ENCODE data around the gene MTREX.

The MTREX gene

GRCh38 chr5:55427157-55427556 is 119.4 kb downstream of the MTREX start:
- Histone ChIP-seq H3K4me3 (ENCODE audit: low read depth, low read length) (no peak overlapping the region), H3K79me2 (ENCODE audit: control insufficient read depth, insufficient read depth, low read length, unreplicated experiment) (peaks cover 9% of the 10 kb centered on the region), H2AFZ (ENCODE audit: low read length, unreplicated experiment) (no peak overlapping the region), H3K27ac (ENCODE audit: low read depth, low read length) (no peak overlapping the region), H3K36me3 (ENCODE audit: insufficient read depth, low read length) (peaks cover 72% of the 10 kb centered on the region), H3K27me3 (ENCODE audit: insufficient read depth, low read length) (no peaks in the 10 kb centered on the region), H3K4me1 (ENCODE audit: control insufficient read depth, insufficient read depth, low read length, unreplicated experiment) (no peaks in the 10 kb centered on the region)

- no peaks in the 10 kb centered on the region for H3K27me3 ChIP-seq (ENCODE audit: insufficient read depth, low read length)
- H2AFZ ChIP-seq (ENCODE audit: low read length, unreplicated experiment) = no peak overlapping the region
- H3K4me3 ChIP-seq (ENCODE audit: low read depth, low read length) = no peak overlapping the region
- peaks cover 65% of the 10 kb centered on the region for H3K36me3 ChIP-seq (ENCODE audit: insufficient read depth, low read length)
- H3K79me2 ChIP-seq (ENCODE audit: control insufficient read depth, insufficient read depth, low read length, unreplicated experiment) = peaks cover 9% of the 10 kb centered on the region
- no peak overlapping the region for H3K27ac ChIP-seq (ENCODE audit: low read depth, low read length)
- H3K4me1 ChIP-seq (ENCODE audit: control insufficient read depth, insufficient read depth, low read length, unreplicated experiment) = no peaks in the 10 kb centered on the region
Measured at GRCh38 chr5:55429221-55429612, 121.4 kb downstream of the MTREX start.

DNA sequence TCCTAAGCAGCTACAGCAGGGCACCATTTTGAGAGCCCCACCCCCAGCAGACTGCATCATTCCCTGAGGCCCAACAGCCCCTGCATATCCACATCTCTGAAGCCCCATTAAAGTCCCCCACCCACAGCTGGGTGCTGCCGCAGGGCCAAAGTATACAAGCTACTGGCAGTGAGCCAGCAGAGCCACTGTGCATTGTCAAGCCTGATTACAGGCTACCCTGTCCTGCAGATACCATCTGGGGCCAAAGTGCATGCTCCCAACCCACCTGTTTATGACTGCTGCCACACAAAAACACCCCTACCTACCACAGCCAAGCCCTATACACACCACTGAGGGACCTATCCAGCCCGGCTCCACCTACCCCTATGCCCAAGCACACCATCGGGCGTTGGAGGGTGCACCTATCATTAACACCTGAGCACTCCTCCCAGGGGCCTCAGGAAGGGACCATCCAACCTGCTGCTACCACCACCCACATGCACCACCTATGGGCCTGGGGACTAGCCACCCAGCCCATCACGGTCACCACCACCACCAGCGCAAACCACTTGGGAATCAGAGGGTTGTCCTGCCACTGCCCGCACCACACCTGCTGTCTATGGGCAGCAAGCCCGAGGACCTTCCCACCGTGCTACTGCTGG is 121.9 kb downstream of the MTREX start:
- peaks cover 66% of the 10 kb centered on the region for H3K36me3 ChIP-seq (ENCODE audit: insufficient read depth, low read length)
- H2AFZ ChIP-seq (ENCODE audit: low read length, unreplicated experiment) = no peak overlapping the region
- peaks cover 9% of the 10 kb centered on the region for H3K79me2 ChIP-seq (ENCODE audit: control insufficient read depth, insufficient read depth, low read length, unreplicated experiment)
- no peaks in the 10 kb centered on the region for H3K27me3 ChIP-seq (ENCODE audit: insufficient read depth, low read length)
- H3K4me3 ChIP-seq (ENCODE audit: low read depth, low read length) = no peak overlapping the region
- no peak overlapping the region for H3K27ac ChIP-seq (ENCODE audit: low read depth, low read length)
- no peaks in the 10 kb centered on the region for H3K4me1 ChIP-seq (ENCODE audit: control insufficient read depth, insufficient read depth, low read length, unreplicated experiment)

- peaks cover 9% of the 10 kb centered on the region for H3K79me2 ChIP-seq (ENCODE audit: control insufficient read depth, insufficient read depth, low read length, unreplicated experiment)
- no peak overlapping the region for H3K27ac ChIP-seq (ENCODE audit: low read depth, low read length)
- no peak overlapping the region for H3K4me3 ChIP-seq (ENCODE audit: low read depth, low read length)
- no peaks in the 10 kb centered on the region for H3K27me3 ChIP-seq (ENCODE audit: insufficient read depth, low read length)
- no peak overlapping the region for H2AFZ ChIP-seq (ENCODE audit: low read length, unreplicated experiment)
- H3K4me1 ChIP-seq (ENCODE audit: control insufficient read depth, insufficient read depth, low read length, unreplicated experiment) = peaks cover 10% of the 10 kb centered on the region
- H3K36me3 ChIP-seq (ENCODE audit: insufficient read depth, low read length) = peaks cover 65% of the 10 kb centered on the region
Measured at GRCh38 chr5:55432549-55432948, 124.8 kb downstream of the MTREX start.

DNA sequence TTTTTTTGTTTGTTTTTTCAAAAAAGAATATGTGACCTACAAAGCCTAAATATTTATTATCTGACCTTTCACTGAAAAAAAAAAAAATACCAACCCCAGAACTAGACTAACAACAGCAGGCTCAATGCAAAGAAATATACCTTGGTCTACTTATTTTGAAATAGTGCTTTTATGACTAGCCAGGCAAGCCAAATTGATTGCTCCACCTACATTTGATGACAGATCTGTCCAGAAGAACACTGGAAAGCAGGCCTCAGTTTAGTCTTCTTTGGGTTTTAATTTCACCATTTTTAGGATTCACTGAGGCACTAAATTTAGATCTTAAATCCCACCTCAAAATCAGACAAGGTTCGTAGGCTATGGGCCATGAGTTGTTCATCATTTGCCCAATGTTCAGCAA is 129.7 kb downstream of the MTREX start:
- H3K27me3 ChIP-seq (ENCODE audit: insufficient read depth, low read length) = no peaks in the 10 kb centered on the region
- H3K36me3 ChIP-seq (ENCODE audit: insufficient read depth, low read length) = peaks cover 23% of the 10 kb centered on the region
- peak overlapping the region; percentile 88 for H3K27ac ChIP-seq (ENCODE audit: low read depth, low read length)
- no peaks in the 10 kb centered on the region for H3K79me2 ChIP-seq (ENCODE audit: control insufficient read depth, insufficient read depth, low read length, unreplicated experiment)
- no peak overlapping the region for H2AFZ ChIP-seq (ENCODE audit: low read length, unreplicated experiment)
- peak overlapping the region; percentile 54 for H3K4me3 ChIP-seq (ENCODE audit: low read depth, low read length)
- peaks cover 42% of the 10 kb centered on the region for H3K4me1 ChIP-seq (ENCODE audit: control insufficient read depth, insufficient read depth, low read length, unreplicated experiment)

GRCh38 chr5:55437859-55438206 is 130.0 kb downstream of the MTREX start:
- Histone ChIP-seq H2AFZ (ENCODE audit: low read length, unreplicated experiment) (no peak overlapping the region), H3K4me1 (ENCODE audit: control insufficient read depth, insufficient read depth, low read length, unreplicated experiment) (peaks cover 42% of the 10 kb centered on the region), H3K36me3 (ENCODE audit: insufficient read depth, low read length) (peaks cover 20% of the 10 kb centered on the region), H3K4me3 (ENCODE audit: low read depth, low read length) (peak overlapping the region; percentile 54), H3K27ac (ENCODE audit: low read depth, low read length) (peak overlapping the region; percentile 88), H3K79me2 (ENCODE audit: control insufficient read depth, insufficient read depth, low read length, unreplicated experiment) (no peaks in the 10 kb centered on the region), H3K27me3 (ENCODE audit: insufficient read depth, low read length) (no peaks in the 10 kb centered on the region)

- Histone ChIP-seq H3K27ac (ENCODE audit: low read depth, low read length) (peak overlapping the region; percentile 88), H3K79me2 (ENCODE audit: control insufficient read depth, insufficient read depth, low read length, unreplicated experiment) (no peaks in the 10 kb centered on the region), H3K4me3 (ENCODE audit: low read depth, low read length) (0 out of 2 replicates have a peak overlapping the region, but pooled peaks have one; percentile 14), H3K27me3 (ENCODE audit: insufficient read depth, low read length) (no peaks in the 10 kb centered on the region), H2AFZ (ENCODE audit: low read length, unreplicated experiment) (no peak overlapping the region), H3K36me3 (ENCODE audit: insufficient read depth, low read length) (peaks cover 18% of the 10 kb centered on the region; the same call in 1 of the 2 replicates), H3K4me1 (ENCODE audit: control insufficient read depth, insufficient read depth, low read length, unreplicated experiment) (peaks cover 42% of the 10 kb centered on the region)
Measured at GRCh38 chr5:55438998-55439397, 131.2 kb downstream of the MTREX start.

- Histone ChIP-seq H3K27ac (ENCODE audit: low read depth, low read length) (peak overlapping the region; percentile 88), H2AFZ (ENCODE audit: low read length, unreplicated experiment) (no peak overlapping the region), H3K4me1 (ENCODE audit: control insufficient read depth, insufficient read depth, low read length, unreplicated experiment) (peaks cover 42% of the 10 kb centered on the region), H3K27me3 (ENCODE audit: insufficient read depth, low read length) (no peaks in the 10 kb centered on the region), H3K4me3 (ENCODE audit: low read depth, low read length) (no peak overlapping the region), H3K79me2 (ENCODE audit: control insufficient read depth, insufficient read depth, low read length, unreplicated experiment) (no peaks in the 10 kb centered on the region), H3K36me3 (ENCODE audit: insufficient read depth, low read length) (peaks cover 7% of the 10 kb centered on the region; the same call in 1 of the 2 replicates)
Measured at GRCh38 chr5:55440188-55440646, 132.4 kb downstream of the MTREX start.

- peaks cover 42% of the 10 kb centered on the region for H3K4me1 ChIP-seq (ENCODE audit: control insufficient read depth, insufficient read depth, low read length, unreplicated experiment)
- no peak overlapping the region for H2AFZ ChIP-seq (ENCODE audit: low read length, unreplicated experiment)
- no peak overlapping the region for H3K4me3 ChIP-seq (ENCODE audit: low read depth, low read length)
- no peaks in the 10 kb centered on the region for H3K79me2 ChIP-seq (ENCODE audit: control insufficient read depth, insufficient read depth, low read length, unreplicated experiment)
- no peaks in the 10 kb centered on the region for H3K27me3 ChIP-seq (ENCODE audit: insufficient read depth, low read length)
- 0 out of 2 replicates have a peak, but pooled peaks cover 4% of the 10 kb centered on the region for H3K36me3 ChIP-seq (ENCODE audit: insufficient read depth, low read length)
- H3K27ac ChIP-seq (ENCODE audit: low read depth, low read length) = no peak overlapping the region
Measured at GRCh38 chr5:55441107-55441771, 133.4 kb downstream of the MTREX start.

DNA sequence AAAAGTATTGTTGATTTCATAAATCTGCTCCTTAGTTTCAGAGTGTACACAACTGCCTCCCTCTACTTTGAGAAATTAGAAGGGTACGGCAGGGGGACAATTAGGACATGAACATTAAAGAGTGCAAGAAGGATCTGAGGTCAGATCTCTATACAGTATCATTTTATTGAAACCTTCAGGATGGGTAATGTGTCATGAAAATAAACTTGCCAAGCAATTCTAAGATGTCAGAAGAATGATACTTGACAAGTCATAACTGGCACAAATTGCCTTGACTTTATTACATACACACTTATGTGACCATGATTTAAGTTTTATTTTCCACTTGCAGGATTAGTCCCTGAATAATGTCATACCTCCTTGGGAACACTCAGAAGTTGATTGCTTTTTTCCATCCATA is 134.2 kb downstream of the MTREX start:
- peaks cover 37% of the 10 kb centered on the region for H3K4me1 ChIP-seq (ENCODE audit: control insufficient read depth, insufficient read depth, low read length, unreplicated experiment)
- H2AFZ ChIP-seq (ENCODE audit: low read length, unreplicated experiment) = no peak overlapping the region
- no peak overlapping the region for H3K27ac ChIP-seq (ENCODE audit: low read depth, low read length)
- H3K79me2 ChIP-seq (ENCODE audit: control insufficient read depth, insufficient read depth, low read length, unreplicated experiment) = no peaks in the 10 kb centered on the region
- H3K36me3 ChIP-seq (ENCODE audit: insufficient read depth, low read length) = 0 out of 2 replicates have a peak, but pooled peaks cover 4% of the 10 kb centered on the region
- no peak overlapping the region for H3K4me3 ChIP-seq (ENCODE audit: low read depth, low read length)
- H3K27me3 ChIP-seq (ENCODE audit: insufficient read depth, low read length) = no peaks in the 10 kb centered on the region

DNA sequence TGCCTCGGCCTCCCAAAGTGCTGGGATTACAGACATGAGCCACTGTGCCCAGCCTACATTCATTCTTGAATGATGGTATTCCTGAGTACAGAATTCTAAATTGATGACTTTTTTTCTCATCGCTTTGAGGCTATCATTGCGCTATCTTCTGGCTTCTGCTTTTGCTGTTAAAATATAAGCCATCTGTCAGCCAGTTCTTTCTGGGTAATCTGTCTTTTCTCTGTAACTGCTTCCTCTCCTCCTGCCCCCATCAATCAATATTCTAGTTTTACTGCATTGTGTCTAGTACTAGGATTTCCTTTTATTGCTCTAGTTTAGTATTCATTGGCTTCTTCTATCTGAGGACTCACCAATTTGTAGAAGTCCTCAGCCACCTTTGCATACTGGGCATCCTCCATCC is 138.0 kb downstream of the MTREX start:
- Histone ChIP-seq H2AFZ (ENCODE audit: low read length, unreplicated experiment) (no peak overlapping the region), H3K36me3 (ENCODE audit: insufficient read depth, low read length) (no peaks in the 10 kb centered on the region; the same call in 1 of the 2 replicates), H3K79me2 (ENCODE audit: control insufficient read depth, insufficient read depth, low read length, unreplicated experiment) (no peaks in the 10 kb centered on the region), H3K27me3 (ENCODE audit: insufficient read depth, low read length) (no peaks in the 10 kb centered on the region), H3K4me1 (ENCODE audit: control insufficient read depth, insufficient read depth, low read length, unreplicated experiment) (peaks cover 5% of the 10 kb centered on the region), H3K4me3 (ENCODE audit: low read depth, low read length) (no peak overlapping the region), H3K27ac (ENCODE audit: low read depth, low read length) (no peak overlapping the region)
